ENCODE measurements around the gene FGD1.

Gene FGD1

DNA sequence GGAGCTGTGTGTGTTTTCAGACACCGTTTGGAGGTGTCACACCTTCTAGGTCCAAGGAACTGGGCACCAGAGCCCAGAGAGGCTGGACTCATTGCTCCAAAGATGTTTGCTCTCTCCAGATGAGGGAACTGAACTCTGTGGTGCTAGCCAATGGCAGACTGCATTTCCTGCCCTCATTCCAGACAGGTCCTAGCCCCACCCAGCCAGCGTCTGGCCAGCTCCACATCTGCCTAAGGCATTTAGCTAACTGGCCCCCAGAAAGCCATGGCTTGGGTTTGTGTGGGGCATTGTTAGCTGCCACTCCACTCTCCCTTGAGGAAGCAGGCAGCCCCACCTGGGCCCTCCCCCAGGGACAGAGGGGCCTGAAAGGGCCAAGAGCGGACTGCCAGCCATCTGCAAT, 11.4 kb downstream of the FGD1 start:
- no peaks in the 10 kb centered on the region for H3K9me3 Mint-ChIP-seq
- no peak overlapping the region for H3K27ac Mint-ChIP-seq
- DNase-seq (ENCODE audit: low spot score in 2 of 2) (no peak), ATAC-seq (no peak)
- no peak overlapping the region for H3K4me3 Mint-ChIP-seq
- H3K4me1 Mint-ChIP-seq, result no peaks in the 10 kb centered on the region
- no peaks in the 10 kb centered on the region for H3K36me3 Mint-ChIP-seq

DNA sequence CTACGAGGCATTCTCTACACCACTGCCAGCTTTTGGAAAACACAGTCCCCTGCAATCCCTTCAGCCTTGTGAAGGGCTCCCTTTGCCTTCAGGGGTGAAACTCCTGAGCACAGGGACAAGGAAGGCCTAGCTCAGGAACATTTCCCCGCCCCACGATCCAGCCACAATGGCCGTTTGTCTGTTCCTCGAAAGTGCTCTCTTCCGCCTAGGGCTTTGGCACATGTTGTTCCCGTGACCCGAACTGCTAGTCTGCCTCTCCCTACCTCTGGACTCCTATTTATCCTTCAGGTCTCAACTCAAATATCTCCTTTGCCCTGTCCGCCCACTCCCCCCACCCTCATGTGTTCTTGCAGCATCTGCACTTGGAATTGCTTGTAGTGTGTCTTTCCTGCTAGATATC, 12.1 kb downstream of the FGD1 start:
- ATAC-seq (no peak), DNase-seq (ENCODE audit: low spot score in 2 of 2) (no peak)
- Mint-ChIP-seq H3K27ac (no peak overlapping the region), H3K4me1 (no peaks in the 10 kb centered on the region), H3K9me3 (no peaks in the 10 kb centered on the region), H3K4me3 (no peak overlapping the region), H3K36me3 (no peaks in the 10 kb centered on the region)

DNA sequence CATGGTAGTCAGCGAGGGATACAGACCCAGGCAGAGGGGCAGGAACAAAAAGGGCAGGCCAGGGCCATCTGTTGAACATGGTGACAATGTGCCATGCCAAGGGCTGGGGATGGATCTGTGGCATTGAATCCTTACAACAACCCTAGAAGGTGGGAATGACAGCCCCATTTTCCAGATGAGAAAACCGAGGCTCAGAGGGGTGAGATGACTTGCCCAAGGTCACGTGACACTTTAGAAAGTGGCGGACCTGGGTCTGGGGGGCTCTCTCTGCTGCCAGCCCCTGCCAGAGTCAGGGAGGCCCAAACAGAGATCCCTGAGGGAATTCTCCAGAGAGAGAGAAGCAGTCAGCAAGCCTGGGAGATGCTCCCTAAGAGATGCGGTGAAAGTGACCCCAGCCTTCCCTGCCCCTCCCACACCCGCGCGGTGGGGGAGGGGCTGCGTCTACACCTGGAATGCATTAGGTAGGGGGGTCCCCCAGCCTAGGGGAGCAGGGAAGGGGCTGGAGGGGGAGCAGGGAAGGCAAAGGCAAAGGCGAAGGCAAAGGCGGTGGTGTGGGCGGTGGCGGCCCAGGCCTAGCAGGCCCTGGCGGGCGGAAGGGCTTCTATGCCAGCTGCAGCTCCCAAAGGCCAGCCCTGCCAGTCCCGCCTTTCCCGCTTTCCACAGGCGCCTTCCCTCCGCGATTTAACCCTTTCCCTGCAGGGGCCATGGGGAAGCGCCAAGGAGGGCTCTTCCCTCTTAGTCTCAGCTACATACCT, 13.0 kb downstream of the FGD1 start:
- Mint-ChIP-seq H3K4me1 (no peaks in the 10 kb centered on the region), H3K36me3 (no peaks in the 10 kb centered on the region), H3K9me3 (no peaks in the 10 kb centered on the region), H3K4me3 (no peak overlapping the region), H3K27ac (no peak overlapping the region)
- DNase-seq (ENCODE audit: low spot score in 2 of 2) (no peak), ATAC-seq (no peak)

DNA sequence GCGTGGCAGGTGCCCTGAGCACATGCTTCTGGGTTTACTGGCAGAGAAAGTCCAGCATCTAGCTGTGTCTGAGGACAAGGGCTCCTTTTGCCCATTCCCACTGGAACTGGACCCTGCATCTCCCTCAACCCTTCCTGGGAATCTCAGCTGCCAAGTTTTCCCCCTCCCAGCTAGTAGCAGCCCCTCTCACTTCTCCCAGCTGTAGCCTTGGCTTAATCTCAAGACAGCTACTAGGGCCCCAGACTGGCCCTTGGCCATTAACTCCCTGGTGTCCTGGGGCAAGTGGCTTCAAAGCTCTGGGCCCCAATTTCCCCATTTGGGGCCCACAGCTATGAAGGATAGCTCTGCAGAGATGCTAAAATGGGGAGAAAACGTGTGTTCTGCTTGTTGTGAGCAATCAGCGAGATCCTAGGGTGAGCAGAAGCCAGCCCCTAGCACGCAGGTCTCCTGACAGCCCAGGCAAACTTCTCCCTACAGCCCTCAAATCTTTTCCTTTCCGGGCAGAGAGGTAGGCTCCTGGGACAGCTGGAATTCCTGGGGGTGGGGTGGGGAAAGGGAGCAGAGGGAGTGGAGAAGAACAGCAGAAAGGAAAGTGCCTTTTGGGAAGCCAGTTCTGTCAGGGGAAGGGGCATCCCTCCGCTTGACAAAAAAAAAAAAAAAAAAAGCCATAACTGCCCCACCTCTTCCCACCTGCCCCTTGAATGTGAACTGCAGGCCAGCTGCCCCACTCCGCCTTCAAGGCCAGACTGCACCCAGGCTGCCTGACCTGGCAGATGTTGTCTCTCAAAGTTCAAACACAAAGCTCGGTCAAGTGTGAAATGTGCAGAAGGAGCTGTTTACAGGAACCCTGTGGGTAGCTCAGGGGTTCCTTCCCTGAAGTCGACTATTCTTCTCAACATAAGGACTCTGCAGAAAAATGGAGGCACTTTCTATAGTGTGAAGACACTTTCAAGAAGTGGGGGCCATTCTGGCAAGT, 16.6 kb downstream of the FGD1 start:
- no peaks in the 10 kb centered on the region for H3K36me3 Mint-ChIP-seq
- DNase-seq (ENCODE audit: low spot score in 2 of 2) (no peak), ATAC-seq (no peak)
- H3K27ac Mint-ChIP-seq, result no peak overlapping the region
- H3K4me1 Mint-ChIP-seq, result no peaks in the 10 kb centered on the region
- H3K4me3 Mint-ChIP-seq, result no peak overlapping the region
- H3K9me3 Mint-ChIP-seq, result no peaks in the 10 kb centered on the region

DNA sequence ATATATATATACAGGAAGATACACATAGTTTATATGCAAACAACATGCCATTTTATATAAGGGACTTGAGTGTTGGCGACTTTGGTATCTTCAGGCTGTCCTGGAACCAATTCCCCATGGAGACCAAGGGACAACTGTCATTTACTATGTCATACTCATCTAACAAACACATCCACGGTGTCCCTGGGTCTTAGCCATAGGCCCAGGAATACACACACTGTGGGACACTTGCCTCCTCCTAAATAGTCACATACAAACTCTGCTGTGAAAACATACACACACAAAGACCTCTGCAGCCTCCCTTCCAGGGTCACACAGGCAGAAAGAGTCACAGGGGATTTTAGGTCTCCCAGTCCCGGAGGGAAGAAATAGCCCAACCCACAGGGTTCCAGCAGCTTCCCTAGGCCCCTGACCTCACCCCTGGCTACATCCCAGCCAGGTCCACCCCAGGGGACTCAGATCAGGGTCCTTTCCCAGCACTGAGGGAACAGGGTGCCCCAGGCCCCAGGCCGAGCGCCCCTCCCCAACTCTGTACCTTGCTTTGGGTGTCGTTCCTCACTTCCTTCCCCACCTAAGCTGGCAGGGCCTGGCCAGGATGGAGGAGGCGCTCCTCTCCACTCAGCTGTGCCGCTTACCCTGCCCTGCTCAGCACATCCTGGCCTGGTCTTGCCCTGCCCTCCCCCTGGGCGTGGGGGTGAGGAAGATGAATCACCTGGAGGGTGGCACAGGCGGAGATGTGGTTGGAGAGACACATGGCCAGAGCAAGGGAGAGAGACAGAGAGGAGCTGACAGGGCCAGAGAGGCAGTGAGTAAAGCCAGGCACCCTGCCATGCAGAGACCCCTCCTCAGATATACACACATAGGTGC, 21.8 kb downstream of the FGD1 start:
- H3K4me1 Mint-ChIP-seq, result no peaks in the 10 kb centered on the region
- H3K27ac Mint-ChIP-seq, result no peak overlapping the region
- peak; percentile 74 for ATAC-seq
- H3K36me3 Mint-ChIP-seq, result no peaks in the 10 kb centered on the region
- no peak overlapping the region for H3K4me3 Mint-ChIP-seq
- H3K9me3 Mint-ChIP-seq, result no peaks in the 10 kb centered on the region
- DNase-seq (ENCODE audit: low spot score in 2 of 2), result no peak

DNA sequence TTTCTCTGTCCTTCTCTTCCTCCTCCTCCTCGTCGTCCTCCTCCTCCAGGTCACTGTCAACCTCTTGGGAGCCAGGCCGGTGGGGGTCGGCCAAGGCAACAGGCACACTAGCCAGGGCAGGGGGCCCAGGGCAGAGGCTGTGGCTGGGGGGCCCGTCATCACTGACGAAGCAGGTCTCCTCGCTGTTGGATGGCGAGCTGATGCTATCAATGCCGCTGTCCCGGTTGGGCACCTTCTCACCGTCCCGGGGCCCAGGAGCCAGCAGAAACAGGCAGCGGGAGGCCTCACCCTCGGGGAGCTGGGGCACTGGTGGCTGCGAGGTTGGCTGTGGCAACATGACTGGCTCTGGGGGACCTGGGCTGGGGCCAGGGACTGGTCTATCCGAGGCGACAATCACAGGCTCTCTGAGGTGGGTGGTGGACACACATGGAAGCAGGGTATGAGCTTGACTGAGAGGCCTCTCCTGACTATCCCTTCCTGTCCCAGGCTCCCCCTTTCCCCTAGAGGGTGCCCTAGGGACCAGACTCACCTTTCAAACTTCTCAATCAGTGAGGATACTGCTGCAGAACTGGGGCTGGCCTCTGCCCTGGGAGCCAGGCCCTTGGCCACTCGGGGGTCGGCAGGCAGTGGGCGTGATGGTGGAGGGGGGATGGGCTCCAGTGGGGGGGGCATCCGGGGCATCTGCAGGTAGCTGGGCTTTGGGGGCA, 25.8 kb downstream of the FGD1 start:
- no peak overlapping the region for H3K4me3 Mint-ChIP-seq
- H3K9me3 Mint-ChIP-seq, result no peaks in the 10 kb centered on the region
- no peaks in the 10 kb centered on the region for H3K4me1 Mint-ChIP-seq
- H3K36me3 Mint-ChIP-seq, result no peaks in the 10 kb centered on the region
- DNase-seq (ENCODE audit: low spot score in 2 of 2) (no peak), ATAC-seq (no peak)
- no peak overlapping the region for H3K27ac Mint-ChIP-seq

DNA sequence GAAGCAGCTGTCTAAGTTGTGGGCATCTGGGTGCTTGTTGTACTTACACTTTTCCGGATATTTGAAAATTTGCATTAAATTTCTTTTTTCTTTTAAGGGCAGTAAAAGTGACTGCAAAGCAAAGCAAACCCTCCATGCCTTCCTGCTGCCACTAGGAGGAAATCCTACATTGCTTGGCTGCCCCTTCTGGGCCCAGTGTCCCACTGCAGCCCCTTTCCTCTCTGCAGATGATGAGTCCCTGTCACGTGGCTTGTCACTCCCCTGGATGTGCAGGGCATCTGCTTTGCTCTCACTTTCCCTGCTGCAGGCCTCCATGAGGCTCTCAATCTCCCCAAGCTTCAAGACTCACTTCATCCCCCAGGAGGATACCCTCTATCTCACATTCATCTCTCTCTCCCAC, 43.1 kb downstream of the FGD1 start:
- DNase-seq (ENCODE audit: low spot score in 2 of 2) (no peak), ATAC-seq (no peak)
- H3K36me3 Mint-ChIP-seq, result peaks cover 5% of the 10 kb centered on the region
- no peak overlapping the region for H3K4me3 Mint-ChIP-seq
- peaks cover 5% of the 10 kb centered on the region for H3K4me1 Mint-ChIP-seq
- no peaks in the 10 kb centered on the region for H3K9me3 Mint-ChIP-seq
- peak overlapping the region; percentile 67 for H3K27ac Mint-ChIP-seq

DNA sequence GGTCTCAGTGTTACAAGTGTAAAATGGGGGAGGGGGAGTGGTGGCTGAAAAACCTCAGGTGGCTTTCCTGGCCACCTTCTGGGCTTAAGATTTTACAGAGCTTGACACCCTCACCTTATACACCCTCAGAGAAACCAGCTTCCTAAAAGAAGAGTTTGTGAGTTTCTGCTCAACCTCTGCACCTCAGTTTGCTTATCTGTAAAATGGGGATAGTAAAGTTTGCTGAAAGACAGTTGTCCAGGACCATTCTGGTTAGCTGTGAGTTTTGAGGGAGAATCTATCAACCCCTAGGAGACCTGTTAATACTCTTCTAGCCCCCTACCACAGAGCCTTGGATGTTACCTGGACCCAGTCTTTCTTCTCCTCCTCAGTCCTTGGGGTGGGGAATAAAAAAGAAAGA, 46.1 kb downstream of the FGD1 start:
- Mint-ChIP-seq H3K27ac (peak overlapping the region; percentile 79), H3K4me1 (peaks cover 6% of the 10 kb centered on the region), H3K4me3 (no peak overlapping the region), H3K9me3 (no peaks in the 10 kb centered on the region), H3K36me3 (peaks cover 26% of the 10 kb centered on the region)
- no peak for ATAC-seq
- no peak for DNase-seq (ENCODE audit: low spot score in 2 of 2)

DNA sequence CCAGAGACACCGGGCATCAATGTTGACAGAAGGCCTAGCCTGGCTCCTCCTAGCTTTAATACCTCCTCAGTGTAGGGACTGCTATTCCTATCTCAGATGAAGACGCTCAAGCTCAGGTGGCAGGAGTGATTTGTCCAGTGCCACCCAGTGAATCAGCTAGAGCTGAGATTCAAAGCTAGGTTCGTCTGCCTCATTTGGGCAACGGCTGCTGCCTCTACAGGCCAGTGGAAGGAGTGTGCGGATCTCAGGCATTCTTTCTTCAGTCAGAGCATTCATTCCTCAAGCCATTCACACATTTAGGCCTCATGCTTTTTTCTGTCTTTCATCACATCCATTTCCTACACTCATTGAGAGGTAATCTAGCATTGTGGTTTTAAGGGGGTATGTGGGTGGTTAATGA, 48.6 kb downstream of the FGD1 start:
- H3K27ac Mint-ChIP-seq, result no peak overlapping the region
- no peaks in the 10 kb centered on the region for H3K9me3 Mint-ChIP-seq
- ATAC-seq, result no peak
- no peak overlapping the region for H3K4me3 Mint-ChIP-seq
- peaks cover 51% of the 10 kb centered on the region for H3K36me3 Mint-ChIP-seq
- DNase-seq (ENCODE audit: low spot score in 2 of 2), result no peak
- H3K4me1 Mint-ChIP-seq, result peaks cover 22% of the 10 kb centered on the region

DNA sequence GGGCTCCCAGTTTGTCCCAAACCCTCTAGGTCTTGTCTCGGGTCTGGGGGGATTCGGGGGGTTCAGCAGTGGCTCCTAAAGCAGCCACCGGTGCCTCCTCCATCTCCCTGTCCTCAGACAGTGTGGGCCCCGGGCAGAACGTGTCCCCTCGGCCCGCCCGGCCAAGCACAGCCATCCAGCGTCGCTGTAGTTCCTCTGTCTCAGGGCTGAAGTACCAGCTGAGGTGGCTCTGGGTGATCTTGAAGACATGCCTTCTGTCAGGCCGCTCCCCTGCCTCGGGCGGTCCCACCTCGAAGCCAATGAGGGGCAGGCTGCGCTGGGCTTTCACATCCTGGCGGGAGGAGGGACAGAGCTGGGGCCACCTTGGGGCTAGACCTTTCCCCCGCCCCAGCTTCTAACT, 50.0 kb downstream of the FGD1 start:
- Mint-ChIP-seq H3K27ac (no peak overlapping the region), H3K4me3 (no peak overlapping the region), H3K4me1 (peaks cover 36% of the 10 kb centered on the region), H3K36me3 (peaks cover 58% of the 10 kb centered on the region), H3K9me3 (no peaks in the 10 kb centered on the region)
- DNase-seq (ENCODE audit: low spot score in 2 of 2) (no peak), ATAC-seq (no peak)

DNA sequence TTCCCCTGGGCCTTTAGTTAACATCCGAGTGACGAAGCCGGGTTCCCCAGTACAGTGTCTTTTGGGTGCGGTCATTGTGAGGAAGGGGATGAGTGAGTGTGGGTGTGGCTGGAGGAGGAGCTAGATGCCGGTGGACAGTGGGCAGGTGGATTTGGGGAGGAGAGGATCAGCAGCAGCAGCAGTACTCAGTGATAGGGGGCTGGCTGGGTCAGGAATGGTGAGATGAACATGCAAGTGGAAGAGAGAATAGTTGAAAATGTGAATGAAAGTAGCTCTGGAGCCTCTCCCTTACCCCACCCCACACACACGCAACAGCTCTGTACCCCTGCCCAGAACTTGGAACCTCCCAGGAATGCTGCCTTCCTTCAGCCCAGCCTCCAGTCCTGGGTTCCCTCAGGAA, 51.3 kb downstream of the FGD1 start:
- peak overlapping the region; percentile 45 for H3K27ac Mint-ChIP-seq
- peaks cover 44% of the 10 kb centered on the region for H3K4me1 Mint-ChIP-seq
- H3K9me3 Mint-ChIP-seq, result no peaks in the 10 kb centered on the region
- DNase-seq (ENCODE audit: low spot score in 2 of 2) (no peak), ATAC-seq (no peak)
- no peak overlapping the region for H3K4me3 Mint-ChIP-seq
- H3K36me3 Mint-ChIP-seq, result peaks cover 58% of the 10 kb centered on the region

DNA sequence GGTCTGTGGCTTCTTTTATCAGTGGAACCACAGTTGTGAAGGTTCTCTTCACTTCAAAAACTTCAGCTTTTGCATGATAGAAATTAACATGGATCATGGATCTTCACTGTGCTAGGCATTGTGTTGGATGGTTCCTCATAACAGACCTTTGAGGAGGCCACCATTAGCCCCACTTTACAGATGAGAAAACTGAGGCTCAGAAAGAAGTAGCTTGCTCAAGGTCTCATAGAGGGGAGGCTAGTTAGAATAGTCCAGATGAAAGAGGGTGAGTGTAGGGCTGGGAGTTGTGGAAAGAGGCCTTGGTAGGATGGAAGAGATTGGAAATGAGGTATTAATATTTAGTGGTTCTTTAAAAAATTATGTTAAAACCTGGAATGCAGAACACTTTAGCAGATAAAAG, 53.2 kb downstream of the FGD1 start:
- no peak overlapping the region for H3K27ac Mint-ChIP-seq
- peaks cover 54% of the 10 kb centered on the region for H3K36me3 Mint-ChIP-seq
- peaks cover 44% of the 10 kb centered on the region for H3K4me1 Mint-ChIP-seq
- DNase-seq (ENCODE audit: low spot score in 2 of 2), result no peak
- H3K4me3 Mint-ChIP-seq, result no peak overlapping the region
- ATAC-seq, result no peak
- no peaks in the 10 kb centered on the region for H3K9me3 Mint-ChIP-seq

DNA sequence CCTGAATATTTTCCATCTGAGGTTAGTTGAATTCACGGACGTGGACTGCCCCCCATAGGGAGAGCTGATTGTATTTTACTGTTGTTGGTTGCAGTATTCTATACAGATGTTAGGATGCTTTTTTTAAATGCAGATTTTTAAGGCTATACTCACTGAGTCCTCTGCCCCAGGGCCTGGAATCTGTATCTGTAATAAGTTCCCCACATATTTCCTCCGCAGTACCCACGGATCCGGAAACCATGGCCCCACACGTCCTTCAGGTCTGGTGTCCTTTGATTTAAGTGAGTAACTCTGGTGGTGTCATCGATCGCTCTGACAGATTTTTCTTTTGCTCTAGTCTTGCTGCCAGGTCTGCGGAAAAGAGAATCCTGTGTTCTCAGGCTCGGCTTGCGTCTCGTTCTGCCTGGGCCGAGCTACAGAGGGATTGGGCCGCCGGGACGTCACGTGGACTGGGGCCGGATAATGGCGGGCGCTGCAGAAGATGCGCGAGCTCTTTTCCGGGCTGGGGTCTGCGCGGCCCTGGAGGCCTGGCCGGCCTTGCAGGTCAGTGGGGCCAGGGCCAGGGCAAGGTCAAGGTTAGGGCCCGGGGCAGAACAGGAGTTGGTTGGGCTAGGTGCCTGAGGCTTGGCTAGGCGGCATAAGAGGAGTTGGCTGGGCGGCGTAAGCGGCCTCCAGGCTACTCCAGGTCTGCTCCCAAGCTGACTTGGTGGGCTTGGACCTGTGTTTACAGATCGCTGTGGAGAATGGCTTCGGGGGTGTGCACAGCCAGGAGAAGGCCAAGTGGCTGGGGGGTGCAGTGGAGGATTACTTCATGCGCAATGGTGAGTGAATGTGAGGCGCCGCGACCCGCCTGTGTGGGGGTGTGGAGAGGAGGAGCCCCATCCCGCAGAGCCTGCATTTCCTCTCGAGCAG, 55.8 kb downstream of the FGD1 start, which contains the start of gene TSR2:
TSS of gene TSR2 (plus strand) at position 445 of the 912 bp plus-strand sequence. CDS start at position 463, 18 bp downstream.
- peak within 1 kb of the TSS; percentile 90 for H3K4me3 Mint-ChIP-seq
- H3K27ac Mint-ChIP-seq, result peak within 1 kb of the TSS; percentile 93
- ATAC-seq (peak; percentile 98), DNase-seq (ENCODE audit: low spot score in 2 of 2) (peak; percentile 44 to 79)
- no peaks in the 10 kb centered on the region for H3K9me3 Mint-ChIP-seq
- H3K4me1 Mint-ChIP-seq, result peaks cover 44% of the 10 kb centered on the region
- peaks cover 35% of the 10 kb centered on the region for H3K36me3 Mint-ChIP-seq

DNA sequence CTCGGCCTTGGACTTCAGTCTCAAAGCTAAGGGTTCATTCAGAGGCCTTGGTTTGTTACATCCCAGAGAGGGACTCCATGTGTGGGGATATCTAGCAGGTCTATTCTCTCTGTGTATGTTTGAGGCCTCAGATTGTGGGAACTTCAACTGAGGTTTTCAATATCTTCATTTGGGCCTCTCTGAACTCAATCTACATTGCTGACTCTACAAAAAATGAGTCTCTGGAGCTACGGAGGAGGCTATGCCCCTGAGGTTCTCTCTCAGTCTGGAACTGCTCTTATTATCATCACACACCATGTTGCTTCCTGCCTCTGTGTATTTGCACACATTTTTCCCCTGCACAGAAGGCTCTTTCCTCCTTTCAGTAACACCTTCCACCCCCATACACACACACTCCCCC, 60.9 kb downstream of the FGD1 start:
- H3K36me3 Mint-ChIP-seq, result no peaks in the 10 kb centered on the region
- no peak overlapping the region for H3K4me3 Mint-ChIP-seq
- no peak overlapping the region for H3K27ac Mint-ChIP-seq
- ATAC-seq, result no peak
- DNase-seq (ENCODE audit: low spot score in 2 of 2), result no peak
- peaks cover 3% of the 10 kb centered on the region for H3K4me1 Mint-ChIP-seq
- no peaks in the 10 kb centered on the region for H3K9me3 Mint-ChIP-seq
